ENCODE results near the gene ERMAP. TPM values are rescaled to one million over a fixed set of nuclear protein-coding genes. Genes with fewer than 3 reads are reported as not detected.

The ERMAP gene
- total RNA-seq, 1 donor from 2014 or later = 10.3 TPM

DNA sequence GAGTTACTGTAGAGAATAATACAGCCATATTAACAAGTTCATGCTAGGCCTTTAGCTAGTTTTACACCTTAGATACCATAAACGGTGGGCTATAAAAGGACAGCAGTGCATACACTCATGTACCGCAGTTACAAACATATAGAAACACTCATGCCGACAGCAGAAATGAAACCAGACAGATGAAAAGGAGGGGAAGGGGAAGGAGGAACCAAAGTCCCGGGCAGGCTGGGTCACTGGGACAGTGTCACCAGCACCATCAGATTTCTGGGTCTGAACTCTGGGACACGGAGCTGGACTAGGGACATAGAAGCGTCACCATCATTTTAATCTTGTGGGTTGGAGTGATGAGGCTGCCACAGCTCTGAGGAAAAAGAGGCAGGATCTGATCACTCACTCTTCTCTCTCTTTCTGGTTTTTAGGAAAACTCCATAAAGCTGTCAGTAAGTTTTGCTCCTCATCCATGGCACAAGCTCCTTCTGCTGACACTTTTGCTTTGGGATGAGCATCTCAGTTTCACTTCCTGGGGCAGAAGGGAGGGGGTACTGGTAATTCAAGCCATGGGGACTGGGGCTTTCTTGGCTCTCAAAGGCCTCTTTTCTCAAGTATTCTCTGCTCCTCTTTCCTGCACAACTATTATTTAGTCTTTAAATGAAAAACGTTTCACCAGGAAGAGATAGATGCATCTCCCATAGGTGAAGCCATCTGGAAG is 21.7 kb downstream of the ERMAP start:
- H3K27ac Mint-ChIP-seq = no peak overlapping the region
- H3K36me3 Mint-ChIP-seq = peaks cover 5% of the 10 kb centered on the region
- TF ChIP-seq, protein P1, sequence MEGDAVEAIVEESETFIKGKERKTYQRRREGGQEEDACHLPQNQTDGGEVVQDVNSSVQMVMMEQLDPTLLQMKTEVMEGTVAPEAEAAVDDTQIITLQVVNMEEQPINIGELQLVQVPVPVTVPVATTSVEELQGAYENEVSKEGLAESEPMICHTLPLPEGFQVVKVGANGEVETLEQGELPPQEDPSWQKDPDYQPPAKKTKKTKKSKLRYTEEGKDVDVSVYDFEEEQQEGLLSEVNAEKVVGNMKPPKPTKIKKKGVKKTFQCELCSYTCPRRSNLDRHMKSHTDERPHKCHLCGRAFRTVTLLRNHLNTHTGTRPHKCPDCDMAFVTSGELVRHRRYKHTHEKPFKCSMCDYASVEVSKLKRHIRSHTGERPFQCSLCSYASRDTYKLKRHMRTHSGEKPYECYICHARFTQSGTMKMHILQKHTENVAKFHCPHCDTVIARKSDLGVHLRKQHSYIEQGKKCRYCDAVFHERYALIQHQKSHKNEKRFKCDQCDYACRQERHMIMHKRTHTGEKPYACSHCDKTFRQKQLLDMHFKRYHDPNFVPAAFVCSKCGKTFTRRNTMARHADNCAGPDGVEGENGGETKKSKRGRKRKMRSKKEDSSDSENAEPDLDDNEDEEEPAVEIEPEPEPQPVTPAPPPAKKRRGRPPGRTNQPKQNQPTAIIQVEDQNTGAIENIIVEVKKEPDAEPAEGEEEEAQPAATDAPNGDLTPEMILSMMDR (conservative IDR thresholded peaks at IDR 0.05) = no peak
- no peak for DNase-seq (ENCODE audit: extremely low spot score, unreplicated experiment)
- no peaks in the 10 kb centered on the region for H3K27me3 Mint-ChIP-seq
- H3K4me3 Mint-ChIP-seq = no peak overlapping the region
- no peaks in the 10 kb centered on the region for H3K9me3 Mint-ChIP-seq
- H3K4me1 Mint-ChIP-seq (ENCODE audit: unreplicated experiment) = peaks cover 13% of the 10 kb centered on the region

DNA sequence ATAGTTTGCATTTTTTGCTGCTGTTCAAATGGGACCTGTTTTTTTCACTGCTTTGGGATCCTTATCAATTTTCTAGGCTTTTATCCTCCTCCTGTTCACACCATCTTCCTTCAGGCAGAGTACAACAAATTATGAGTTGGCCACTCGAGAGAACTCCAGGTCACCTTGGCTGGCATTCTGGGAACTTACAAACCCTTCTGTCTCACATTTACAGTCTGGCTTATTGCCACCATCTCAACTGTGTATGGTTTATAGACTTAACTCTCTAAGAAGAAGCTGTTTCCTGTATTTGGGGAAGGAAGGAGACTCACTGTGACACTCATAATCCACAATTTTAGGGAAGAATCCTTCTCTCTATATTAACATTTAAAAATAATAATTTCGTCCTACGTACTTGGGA is 24.1 kb downstream of the ERMAP start:
- TF ChIP-seq, protein P1 (conservative IDR thresholded peaks at IDR 0.05) = no peak
- Mint-ChIP-seq H3K4me3 (no peak overlapping the region), H3K27me3 (no peaks in the 10 kb centered on the region), H3K36me3 (peaks cover 2% of the 10 kb centered on the region), H3K9me3 (no peaks in the 10 kb centered on the region), H3K4me1 (ENCODE audit: unreplicated experiment) (peaks cover 5% of the 10 kb centered on the region), H3K27ac (no peak overlapping the region)
- no peak for DNase-seq (ENCODE audit: extremely low spot score, unreplicated experiment)

DNA sequence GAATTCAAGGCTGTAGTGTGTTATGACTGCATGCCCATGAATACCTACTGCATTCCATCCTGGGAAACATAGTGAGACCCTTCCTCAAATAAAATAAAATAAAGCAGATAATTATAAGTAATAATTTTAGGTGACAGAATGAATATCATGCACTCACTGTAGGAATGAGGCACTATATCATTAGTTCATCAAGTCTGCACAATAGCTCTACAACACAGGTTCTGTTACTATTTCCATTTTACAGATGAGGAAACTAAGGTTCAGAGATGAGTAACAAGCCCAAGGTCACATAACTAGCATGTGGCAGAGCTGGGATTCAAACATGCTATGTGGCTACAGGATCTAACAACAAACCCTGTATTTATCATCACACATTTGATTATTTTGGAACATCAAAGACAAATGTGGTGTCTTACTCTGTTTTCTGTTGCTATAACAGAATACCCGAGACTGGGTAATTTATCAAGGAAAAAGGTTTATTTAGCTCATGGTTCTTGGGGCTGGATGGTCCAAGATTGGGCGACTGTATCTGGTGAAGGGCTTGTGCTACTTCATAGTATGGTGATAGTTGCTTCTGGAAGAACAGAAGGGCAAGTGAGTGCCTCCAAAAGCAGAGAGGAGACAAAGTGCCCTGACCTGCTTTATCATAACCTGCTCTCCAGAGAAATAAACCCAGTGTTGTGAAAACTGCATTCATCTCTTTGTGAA is 24.7 kb downstream of the ERMAP start:
- Mint-ChIP-seq H3K9me3 (no peaks in the 10 kb centered on the region), H3K4me1 (ENCODE audit: unreplicated experiment) (peaks cover 8% of the 10 kb centered on the region), H3K27ac (no peak overlapping the region), H3K27me3 (no peaks in the 10 kb centered on the region), H3K36me3 (no peaks in the 10 kb centered on the region), H3K4me3 (no peak overlapping the region)
- no peak for DNase-seq (ENCODE audit: extremely low spot score, unreplicated experiment)
- TF ChIP-seq, protein P1 (conservative IDR thresholded peaks at IDR 0.05) = no peak

DNA sequence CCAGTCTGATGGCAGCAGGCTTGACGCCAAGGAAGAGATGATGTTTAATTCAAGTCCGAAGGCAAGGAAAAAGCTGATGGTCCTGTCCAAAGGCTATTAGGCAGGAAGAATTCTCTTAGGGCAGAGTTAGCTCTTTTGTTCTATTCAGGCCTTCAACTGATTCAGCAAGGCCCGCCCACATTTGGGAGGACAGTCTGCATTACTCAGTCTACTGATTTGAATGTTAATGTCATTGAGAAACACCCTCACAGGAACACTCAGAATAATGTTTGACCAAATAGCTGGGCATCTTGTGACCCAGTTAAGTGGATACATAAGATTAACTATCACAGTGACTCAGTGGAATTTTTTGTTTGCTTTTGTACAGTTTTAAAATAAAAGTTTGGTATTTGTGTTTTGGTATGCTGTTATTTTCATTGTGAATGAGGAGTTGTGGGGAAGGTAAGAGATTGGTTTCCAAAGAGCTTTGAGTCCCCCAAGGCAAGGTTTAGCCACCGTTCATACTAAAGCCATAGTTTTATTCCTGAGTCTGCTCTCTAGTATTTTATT is 27.7 kb downstream of the ERMAP start:
- H3K4me1 Mint-ChIP-seq (ENCODE audit: unreplicated experiment) = peaks cover 24% of the 10 kb centered on the region
- peaks cover 12% of the 10 kb centered on the region for H3K36me3 Mint-ChIP-seq
- peaks cover under 1% of the 10 kb centered on the region for H3K9me3 Mint-ChIP-seq
- TF ChIP-seq, protein P1 (conservative IDR thresholded peaks at IDR 0.05) = no peak
- H3K27ac Mint-ChIP-seq = no peak overlapping the region
- H3K4me3 Mint-ChIP-seq = peak overlapping the region; percentile 16
- H3K27me3 Mint-ChIP-seq = no peaks in the 10 kb centered on the region
- DNase-seq (ENCODE audit: extremely low spot score, unreplicated experiment) = no peak

DNA sequence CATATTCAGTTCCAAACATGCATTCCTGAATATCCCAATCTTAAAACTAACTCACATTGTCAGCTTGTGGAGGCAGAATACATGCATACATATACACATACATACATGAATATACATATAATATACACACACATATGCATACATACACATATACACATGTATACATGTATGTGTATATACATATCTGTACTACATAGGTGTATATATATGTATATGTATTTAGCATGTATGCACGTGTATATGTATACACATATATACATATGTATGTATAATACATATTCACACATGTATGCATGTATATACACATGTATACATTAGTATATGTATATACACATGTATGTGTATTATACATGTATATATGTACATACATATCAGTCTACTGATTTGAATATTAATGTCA is 28.3 kb downstream of the ERMAP start:
- Mint-ChIP-seq H3K9me3 (peaks cover 5% of the 10 kb centered on the region), H3K27me3 (no peaks in the 10 kb centered on the region), H3K36me3 (peaks cover 17% of the 10 kb centered on the region), H3K4me1 (ENCODE audit: unreplicated experiment) (peaks cover 24% of the 10 kb centered on the region), H3K4me3 (no peak overlapping the region), H3K27ac (no peak overlapping the region)
- no peak for DNase-seq (ENCODE audit: extremely low spot score, unreplicated experiment)
- TF ChIP-seq, protein P1 (conservative IDR thresholded peaks at IDR 0.05) = no peak
